Esophagus (tissue), 2 donors: ENCODE measurements around the gene TIGD4. TPM values are rescaled to one million over a fixed set of nuclear protein-coding genes. Genes with fewer than 3 reads are reported as not detected.
A peak's percentile ranks its signal among the peaks of the same experiment; 100 is the strongest.

Source experiments
- H3K27ac ChIP-seq, 2 donors: one replicate each; pipeline ENCODE4 v1.5.1; 2013; ENCODE audit warnings: low read depth in 2 of 2, mild to moderate bottlenecking in 2 of 2, inconsistent platforms in 1 of 2, low read length in 1 of 2, moderate library complexity in 1 of 2
- H3K27me3 ChIP-seq, 2 donors: one replicate each; pipeline ENCODE4 v1.6.1; 2013; ENCODE audit warnings: low read length in 2 of 2, control low read depth in 1 of 2, mild to moderate bottlenecking in 1 of 2; ENCODE audit not compliant: insufficient read depth in 2 of 2, control insufficient read depth in 1 of 2
- H3K36me3 ChIP-seq, 2 donors: one replicate each; pipeline ENCODE4 v1.6.1; 2013; ENCODE audit warnings: low read length in 1 of 2; ENCODE audit not compliant: control insufficient read depth in 2 of 2, insufficient read depth in 2 of 2
- H3K4me1 ChIP-seq, 2 donors: one replicate each; pipeline ENCODE4 v1.6.1; 2013; ENCODE audit warnings: low read length in 1 of 2; ENCODE audit not compliant: control insufficient read depth in 2 of 2, insufficient read depth in 2 of 2
- H3K4me3 ChIP-seq, 2 donors: one replicate each; pipeline ENCODE4 v1.5.1; 2013; ENCODE audit warnings: low read length in 2 of 2, mild to moderate bottlenecking in 2 of 2, low read depth in 1 of 2, moderate library complexity in 1 of 2
- H3K9me3 ChIP-seq, 2 donors: one replicate each; pipeline ENCODE4 v1.6.1; 2013; ENCODE audit warnings: mild to moderate bottlenecking in 2 of 2, low read depth in 1 of 2, low read length in 1 of 2, moderate library complexity in 1 of 2; ENCODE audit not compliant: control insufficient read depth in 2 of 2, insufficient read depth in 1 of 2
- WGBS, 2 donors: extraction: QIAGEN DNeasy Blood & Tissue Kit; methylation state at CpG; one replicate each; pipeline ENCODE4 v1.1.7; 2013; 5-methylcytosine and 5-hydroxymethylcytosine counted together
- polyA plus RNA-seq, 2 donors: library from polyadenylated mRNA; stranded (reverse); fragments of 200-250 nt; gene quantifications; one replicate each; pipeline ENCODE4 v1.2.3, GENCODE V29; 2013
- donor health status: healthy with polysubstance abuse.
- donor health status: Bipolar disorder and iron deficiency.

TIGD4 gene
- polyA plus RNA-seq, 2 donors = 0.04 to 0.05 TPM

- no peak overlapping the region for H3K4me3 ChIP-seq
- H3K27me3 ChIP-seq = no peaks in the 10 kb centered on the region
- H3K9me3 ChIP-seq = no peaks in the 10 kb centered on the region
- 54 to 57% methylated on average over 3 of the region's 3 CpGs for WGBS, 2 donors
- H3K36me3 ChIP-seq = no peaks in the 10 kb centered on the region
- H3K4me1 ChIP-seq = peaks cover 0 to 3% of the 10 kb centered on the region in 2 donors
- no peak overlapping the region for H3K27ac ChIP-seq
Measured at GRCh38 chr4:152785639-152786615, 6.4 kb upstream of the TIGD4 start.

GRCh38 chr4:152784490-152785350 is 5.2 kb upstream of the TIGD4 start:
- Histone ChIP-seq H3K9me3 (no peaks in the 10 kb centered on the region), H3K4me3 (no peak overlapping the region), H3K27me3 (no peaks in the 10 kb centered on the region), H3K4me1 (peaks cover 0 to 3% of the 10 kb centered on the region in 2 donors), H3K36me3 (no peaks in the 10 kb centered on the region), H3K27ac (no peak overlapping the region)
- WGBS, 2 donors = 78 to 85% methylated on average over 4 of the region's 4 CpGs

DNA sequence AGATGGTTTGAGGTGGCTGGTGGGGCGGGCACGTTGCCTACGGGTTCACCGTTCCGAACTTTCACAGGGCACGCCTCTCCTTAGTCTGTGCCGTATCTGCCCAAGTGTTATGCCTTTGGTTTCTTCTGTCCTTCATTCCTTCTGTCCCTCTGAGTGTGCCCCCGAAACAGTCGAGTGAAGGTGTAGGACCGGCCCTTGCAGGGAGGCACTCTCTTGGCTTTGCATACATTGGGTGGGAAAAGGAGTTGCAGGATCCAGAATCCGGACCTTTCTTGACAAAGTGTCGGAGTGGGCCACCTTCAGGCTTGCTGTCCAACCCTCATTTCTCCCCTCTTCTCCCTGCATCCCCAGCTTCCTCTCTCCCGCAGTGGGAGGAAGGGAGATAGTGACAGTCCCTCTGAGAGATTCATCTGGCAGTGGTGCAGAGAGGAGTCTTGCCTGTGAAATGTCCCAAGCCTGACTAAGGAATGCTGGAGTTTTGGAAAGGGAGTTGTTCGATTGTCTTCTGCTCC is 793 bp upstream of the TIGD4 start:
- Histone ChIP-seq H3K27ac (peak overlapping the region; percentile 94 to 95), H3K4me1 (peaks cover 0 to 3% of the 10 kb centered on the region in 2 donors)
- WGBS, 2 donors = 2% methylated on average over 14 of the region's 14 CpGs

GRCh38 chr4:152778656-152779512 is 646 bp downstream of the TIGD4 start:
- peaks cover 0 to 3% of the 10 kb centered on the region in 2 donors for H3K4me1 ChIP-seq
- WGBS, 2 donors = 2% methylated on average over 30 of the region's 30 CpGs
- H3K27me3 ChIP-seq = no peaks in the 10 kb centered on the region
- no peaks in the 10 kb centered on the region for H3K36me3 ChIP-seq
- peak overlapping the region; percentile 75 to 95 for H3K27ac ChIP-seq
- H3K9me3 ChIP-seq = no peaks in the 10 kb centered on the region
- H3K4me3 ChIP-seq = peak overlapping the region; percentile 80 to 81

More for the DNA sequence above, 793 bp upstream of the TIGD4 start:
- Histone ChIP-seq H3K4me3 (peak overlapping the region; percentile 80 to 81), H3K36me3 (no peaks in the 10 kb centered on the region), H3K9me3 (no peaks in the 10 kb centered on the region), H3K27me3 (no peaks in the 10 kb centered on the region)

DNA sequence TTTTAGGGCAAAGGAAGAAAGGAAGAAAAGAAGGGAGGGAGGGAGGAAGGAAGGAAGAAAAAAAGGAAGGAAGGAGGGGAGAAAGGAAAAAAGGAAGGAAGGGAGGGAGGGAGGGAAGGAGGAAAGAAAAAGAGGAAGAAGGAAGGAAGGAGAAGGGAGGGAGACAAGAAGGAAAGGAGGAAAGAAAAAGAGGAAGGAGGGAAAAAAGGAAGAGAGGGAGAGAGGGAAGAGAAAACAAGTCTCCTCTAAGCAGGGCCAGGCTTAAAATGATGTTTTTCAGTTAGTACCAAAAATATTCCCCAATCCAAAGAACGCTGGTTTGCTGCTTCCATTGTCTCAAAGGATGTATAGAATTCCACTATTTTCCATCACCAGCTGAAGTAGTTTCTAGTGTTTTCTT is 2.0 kb downstream of the TIGD4 start:
- Histone ChIP-seq H3K27me3 (no peaks in the 10 kb centered on the region), H3K4me3 (no peak overlapping the region), H3K4me1 (peaks cover 0 to 3% of the 10 kb centered on the region in 2 donors), H3K27ac (no peak overlapping the region), H3K36me3 (no peaks in the 10 kb centered on the region), H3K9me3 (no peaks in the 10 kb centered on the region)
- WGBS, 2 donors = 93 to 94% methylated on average over 1 of the region's 1 CpG

DNA sequence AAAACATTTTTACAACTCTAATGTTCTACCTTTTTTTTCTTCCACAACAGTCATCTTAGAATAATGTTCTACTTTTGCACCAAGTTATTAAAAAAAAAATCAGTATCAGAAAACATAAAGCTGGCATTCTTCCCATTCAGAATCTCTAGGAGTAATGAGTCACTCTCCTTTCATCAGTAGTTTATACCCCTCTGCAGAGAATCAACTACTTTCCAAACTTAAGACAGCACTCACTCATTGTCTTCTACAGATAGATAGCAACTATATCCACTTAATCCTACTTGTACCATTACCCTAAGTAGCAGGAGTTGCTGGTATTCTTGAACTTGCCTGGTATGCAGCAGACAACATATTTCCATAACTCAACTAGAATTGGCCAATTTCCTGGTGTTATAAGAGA is 3.2 kb downstream of the TIGD4 start:
- Histone ChIP-seq H3K27ac (no peak overlapping the region), H3K4me3 (no peak overlapping the region), H3K27me3 (no peaks in the 10 kb centered on the region), H3K9me3 (no peaks in the 10 kb centered on the region), H3K4me1 (peaks cover 0 to 3% of the 10 kb centered on the region in 2 donors), H3K36me3 (no peaks in the 10 kb centered on the region)

GRCh38 chr4:152773953-152774352 is 5.6 kb downstream of the TIGD4 start:
- Histone ChIP-seq H3K27me3 (no peaks in the 10 kb centered on the region), H3K36me3 (no peaks in the 10 kb centered on the region), H3K9me3 (no peaks in the 10 kb centered on the region), H3K4me1 (no peaks in the 10 kb centered on the region), H3K4me3 (no peak overlapping the region), H3K27ac (no peak overlapping the region)
- 65 to 68% methylated on average over 1 of the region's 1 CpG for WGBS, 2 donors

GRCh38 chr4:152773339-152773738 is 6.2 kb downstream of the TIGD4 start:
- Histone ChIP-seq H3K36me3 (no peaks in the 10 kb centered on the region), H3K27ac (no peak overlapping the region), H3K9me3 (no peaks in the 10 kb centered on the region), H3K4me1 (no peaks in the 10 kb centered on the region), H3K4me3 (no peak overlapping the region), H3K27me3 (no peaks in the 10 kb centered on the region)
- WGBS, 2 donors = 94 to 97% methylated on average over 2 of the region's 2 CpGs
